ENCODE measurements around the gene BMAL2. TPM values are rescaled to one million over a fixed set of nuclear protein-coding genes. Genes with fewer than 3 reads are reported as not detected.

Gene BMAL2, protein sequence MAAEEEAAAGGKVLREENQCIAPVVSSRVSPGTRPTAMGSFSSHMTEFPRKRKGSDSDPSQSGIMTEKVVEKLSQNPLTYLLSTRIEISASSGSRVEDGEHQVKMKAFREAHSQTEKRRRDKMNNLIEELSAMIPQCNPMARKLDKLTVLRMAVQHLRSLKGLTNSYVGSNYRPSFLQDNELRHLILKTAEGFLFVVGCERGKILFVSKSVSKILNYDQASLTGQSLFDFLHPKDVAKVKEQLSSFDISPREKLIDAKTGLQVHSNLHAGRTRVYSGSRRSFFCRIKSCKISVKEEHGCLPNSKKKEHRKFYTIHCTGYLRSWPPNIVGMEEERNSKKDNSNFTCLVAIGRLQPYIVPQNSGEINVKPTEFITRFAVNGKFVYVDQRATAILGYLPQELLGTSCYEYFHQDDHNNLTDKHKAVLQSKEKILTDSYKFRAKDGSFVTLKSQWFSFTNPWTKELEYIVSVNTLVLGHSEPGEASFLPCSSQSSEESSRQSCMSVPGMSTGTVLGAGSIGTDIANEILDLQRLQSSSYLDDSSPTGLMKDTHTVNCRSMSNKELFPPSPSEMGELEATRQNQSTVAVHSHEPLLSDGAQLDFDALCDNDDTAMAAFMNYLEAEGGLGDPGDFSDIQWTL
- 4.2 and 5.4 TPM in 2 replicates for total RNA-seq

DNA sequence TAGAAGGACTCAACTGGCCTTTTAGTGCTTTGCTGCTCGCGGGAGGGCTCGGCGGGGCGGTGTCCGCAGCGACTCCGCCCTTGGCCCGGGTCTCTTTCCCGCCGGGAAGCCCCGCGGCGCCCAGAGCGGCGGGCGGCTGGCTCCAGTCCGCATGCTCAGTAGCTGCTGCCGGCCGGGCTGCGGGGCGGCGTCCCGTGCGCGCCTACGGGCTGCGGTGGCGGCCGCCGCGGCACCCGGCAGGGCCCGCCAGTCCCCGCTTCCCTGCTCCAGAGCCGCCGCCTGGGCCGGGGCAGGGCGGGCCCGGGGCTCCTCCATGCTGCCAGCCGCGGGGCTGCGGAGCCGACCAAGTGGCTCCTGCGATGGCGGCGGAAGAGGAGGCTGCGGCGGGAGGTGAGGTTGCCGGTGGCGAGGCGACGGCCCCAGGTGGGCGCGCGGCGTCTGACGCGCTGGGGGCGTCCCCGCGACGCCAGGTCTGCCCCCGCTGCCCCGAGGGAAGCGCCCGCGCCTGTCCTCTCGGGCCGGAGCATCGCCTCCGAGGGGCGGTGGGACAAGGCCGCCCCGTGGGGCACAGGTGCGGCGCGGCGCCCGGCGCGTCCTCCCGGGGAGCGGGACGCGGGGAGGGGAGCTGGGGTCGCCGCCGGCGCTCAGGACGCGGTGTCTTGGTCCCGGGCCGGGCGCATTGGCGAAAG is at the start of gene BMAL2:
Gene BMAL2 (plus strand): TSS at position 123 of the 689 bp plus-strand sequence. CDS start 237 bp downstream, at position 360.
- peaks cover 25% of the 10 kb centered on the region for H3K4me1 Mint-ChIP-seq
- CTCF ChIA-PET: no interaction called here
- TF ChIP-seq, protein P1, sequence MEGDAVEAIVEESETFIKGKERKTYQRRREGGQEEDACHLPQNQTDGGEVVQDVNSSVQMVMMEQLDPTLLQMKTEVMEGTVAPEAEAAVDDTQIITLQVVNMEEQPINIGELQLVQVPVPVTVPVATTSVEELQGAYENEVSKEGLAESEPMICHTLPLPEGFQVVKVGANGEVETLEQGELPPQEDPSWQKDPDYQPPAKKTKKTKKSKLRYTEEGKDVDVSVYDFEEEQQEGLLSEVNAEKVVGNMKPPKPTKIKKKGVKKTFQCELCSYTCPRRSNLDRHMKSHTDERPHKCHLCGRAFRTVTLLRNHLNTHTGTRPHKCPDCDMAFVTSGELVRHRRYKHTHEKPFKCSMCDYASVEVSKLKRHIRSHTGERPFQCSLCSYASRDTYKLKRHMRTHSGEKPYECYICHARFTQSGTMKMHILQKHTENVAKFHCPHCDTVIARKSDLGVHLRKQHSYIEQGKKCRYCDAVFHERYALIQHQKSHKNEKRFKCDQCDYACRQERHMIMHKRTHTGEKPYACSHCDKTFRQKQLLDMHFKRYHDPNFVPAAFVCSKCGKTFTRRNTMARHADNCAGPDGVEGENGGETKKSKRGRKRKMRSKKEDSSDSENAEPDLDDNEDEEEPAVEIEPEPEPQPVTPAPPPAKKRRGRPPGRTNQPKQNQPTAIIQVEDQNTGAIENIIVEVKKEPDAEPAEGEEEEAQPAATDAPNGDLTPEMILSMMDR (IDR thresholded peaks at IDR 0.05): no peak
- POLR2A ChIA-PET: no interaction called here
- H3K4me3 Mint-ChIP-seq: peak within 1 kb of the TSS; percentile 89
- ATAC-seq (ENCODE audit: low read depth) (peak; percentile 60), DNase-seq (peak; percentile 46)
- H3K27me3 Mint-ChIP-seq: peaks cover 24% of the 10 kb centered on the region
- H3K36me3 Mint-ChIP-seq (ENCODE audit: low read depth): peaks cover 2% of the 10 kb centered on the region
- intact Hi-C loops (cut with micrococcal nuclease): loop anchor here (2.0 to 10.0 kb wide), 4 partner anchors 50 to 862 kb away; partner anchors contain the start of genes CCDC91, PPFIBP1 and STK38L
- no peak within 1 kb of the TSS for H3K27ac Mint-ChIP-seq
- no peaks in the 10 kb centered on the region for H3K9me3 Mint-ChIP-seq

DNA sequence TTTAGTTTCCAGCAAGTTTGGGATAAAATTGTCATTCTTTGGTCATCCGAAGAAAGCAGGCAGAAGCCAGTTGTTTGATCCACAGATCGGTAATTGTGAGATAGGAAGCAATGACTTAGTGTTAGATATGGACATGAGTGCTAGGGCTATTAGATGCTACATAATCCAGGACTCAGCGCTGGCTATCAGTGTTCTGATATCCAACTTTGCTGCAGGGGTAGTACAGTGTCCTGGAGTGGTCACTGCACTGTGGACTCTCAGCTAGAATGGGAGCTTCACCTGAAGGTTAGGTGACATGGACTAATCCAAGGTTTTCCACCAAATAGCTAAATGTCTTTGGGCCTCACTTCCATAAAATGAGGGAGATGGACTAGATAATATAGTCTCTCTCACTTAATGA is 48.6 kb upstream of the BMAL2 start:
- DNase-seq (no peak), ATAC-seq (ENCODE audit: low read depth) (no peak)
- Mint-ChIP-seq H3K4me1 (peaks cover 13% of the 10 kb centered on the region), H3K27me3 (no peaks in the 10 kb centered on the region), H3K27ac (no peak overlapping the region), H3K36me3 (ENCODE audit: low read depth) (peaks cover 2% of the 10 kb centered on the region), H3K9me3 (no peaks in the 10 kb centered on the region), H3K4me3 (no peak overlapping the region)
- intact Hi-C loops (cut with micrococcal nuclease): no loop called here
- ChIA-PET POLR2A (no interaction called here), CTCF (no interaction called here)
- TF ChIP-seq, protein P1 (IDR thresholded peaks at IDR 0.05): no peak

DNA sequence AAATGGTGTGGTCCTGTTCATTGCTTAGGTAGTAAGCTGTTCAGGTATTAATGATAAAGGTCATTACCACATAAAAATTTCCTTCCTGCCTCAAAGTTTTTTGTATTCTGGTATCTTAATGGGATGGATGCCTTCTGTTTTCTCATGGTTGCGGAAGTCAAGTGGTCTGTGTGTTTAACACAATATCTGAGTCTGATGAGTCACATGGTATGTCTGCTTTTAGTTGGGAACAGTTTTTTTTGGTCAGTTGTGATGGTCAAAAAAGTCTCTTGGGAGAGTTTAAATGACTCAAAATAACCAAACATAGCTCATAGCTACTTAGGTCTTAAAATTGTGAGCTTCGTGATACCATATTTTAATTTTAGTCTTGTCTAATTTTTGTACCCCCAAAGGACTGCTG is 47.9 kb upstream of the BMAL2 start:
- TF ChIP-seq, protein P1 (IDR thresholded peaks at IDR 0.05): no peak
- Mint-ChIP-seq H3K27ac (no peak overlapping the region), H3K36me3 (ENCODE audit: low read depth) (peaks cover 2% of the 10 kb centered on the region), H3K9me3 (no peaks in the 10 kb centered on the region), H3K4me3 (no peak overlapping the region), H3K4me1 (peaks cover 20% of the 10 kb centered on the region), H3K27me3 (no peaks in the 10 kb centered on the region)
- CTCF ChIA-PET: interaction anchor here (0.8 to 1.5 kb wide), 2 partner anchors 21 to 142 kb away, joined by 3 to 7 read pairs; no protein-coding TSS in a partner anchor
- intact Hi-C loops (cut with micrococcal nuclease): no loop called here
- POLR2A ChIA-PET: no interaction called here
- ATAC-seq (ENCODE audit: low read depth) (no peak), DNase-seq (no peak)

DNA sequence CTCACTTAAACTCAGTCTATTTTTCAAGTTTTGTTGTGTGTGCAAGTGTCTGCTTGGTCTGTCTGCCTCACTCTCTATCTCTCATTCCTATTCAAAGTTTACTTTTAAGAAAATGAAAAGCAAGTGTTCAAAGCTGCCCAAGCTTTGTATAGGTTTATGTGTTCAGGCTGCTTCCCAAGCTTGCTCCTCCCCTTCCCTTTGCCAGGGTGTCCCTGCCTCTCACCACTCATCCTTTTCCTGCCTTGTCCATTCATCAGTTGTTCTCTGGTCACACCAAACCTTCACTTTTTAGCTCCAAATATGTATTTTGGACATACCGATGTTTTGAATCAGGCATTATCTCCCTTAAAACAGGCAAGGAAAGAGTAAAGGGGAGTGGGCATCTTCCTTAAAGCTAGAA is 47.2 kb upstream of the BMAL2 start:
- no peak for ATAC-seq (ENCODE audit: low read depth)
- CTCF ChIA-PET: interaction anchor here (0.8 to 1.5 kb wide), 2 partner anchors 21 to 143 kb away, joined by 3 to 7 read pairs; no protein-coding TSS in a partner anchor

More for the DNA sequence above, 47.2 kb upstream of the BMAL2 start:
- DNase-seq: no peak
- intact Hi-C loops (cut with micrococcal nuclease): no loop called here
- Mint-ChIP-seq H3K4me1 (peaks cover 23% of the 10 kb centered on the region), H3K27me3 (no peaks in the 10 kb centered on the region), H3K36me3 (ENCODE audit: low read depth) (peaks cover 2% of the 10 kb centered on the region), H3K4me3 (no peak overlapping the region), H3K27ac (no peak overlapping the region), H3K9me3 (no peaks in the 10 kb centered on the region)
- TF ChIP-seq, protein P1 (IDR thresholded peaks at IDR 0.05): no peak
- POLR2A ChIA-PET: no interaction called here
